Keratinocyte (primary cell): ENCODE results near the gene NRDE2.

ENCODE experiments used
- EZH2 ChIP-seq: IDR thresholded peaks from one replicate; pipeline ENCODE4 v1.6.1; 2012; ENCODE audit warnings: inconsistent platforms, mild to moderate bottlenecking, low read length, moderate library complexity
- TF ChIP-seq, protein P1 (sequence below), 3 experiments: IDR thresholded peaks in 1 of 3; conservative IDR thresholded peaks in 1 of 3; optimal IDR thresholded peaks in 1 of 3; 2 replicates in 2 of 3; 3 replicates in 1 of 3; pipeline versions ENCODE3 to v1.5.1; 2011; ENCODE audit warnings: low read length in 3 of 3, mild to moderate bottlenecking in 3 of 3, moderate library complexity in 2 of 3, control low read depth in 1 of 3, inconsistent platforms in 1 of 3; ENCODE audit not compliant: insufficient read depth in 2 of 3; ENCODE audit errors: extremely low read depth in 1 of 3

DNA sequence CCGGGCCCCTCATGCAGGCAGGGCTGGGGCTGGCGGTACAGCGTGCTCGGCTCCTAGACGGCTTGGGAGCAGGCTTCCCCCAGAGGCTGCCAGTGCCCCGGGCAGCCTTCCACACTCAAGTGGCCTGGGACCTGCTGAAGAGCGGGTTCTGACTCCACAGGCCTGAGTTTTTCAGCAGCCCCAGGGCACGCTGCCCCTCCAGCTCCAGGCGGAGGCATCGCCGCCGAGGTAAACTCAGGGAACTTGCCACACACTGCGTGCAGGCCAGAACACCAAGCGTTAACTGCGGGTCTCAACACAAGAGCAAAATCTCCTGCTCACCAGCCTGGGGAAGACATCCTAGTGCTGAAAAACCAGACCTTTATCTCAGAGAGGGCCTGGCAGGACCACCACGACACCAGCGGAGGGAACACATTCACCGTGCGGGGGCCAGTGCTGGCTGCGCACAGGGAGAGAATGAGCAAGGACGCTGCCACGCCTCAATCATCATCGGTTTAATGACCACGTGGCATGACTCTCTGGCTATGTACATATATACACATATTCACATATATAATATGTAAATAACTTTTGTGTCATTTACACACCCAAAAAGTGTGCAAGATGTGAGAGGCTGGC is 54.1 kb downstream of the NRDE2 start:
- TF ChIP-seq, protein P1, sequence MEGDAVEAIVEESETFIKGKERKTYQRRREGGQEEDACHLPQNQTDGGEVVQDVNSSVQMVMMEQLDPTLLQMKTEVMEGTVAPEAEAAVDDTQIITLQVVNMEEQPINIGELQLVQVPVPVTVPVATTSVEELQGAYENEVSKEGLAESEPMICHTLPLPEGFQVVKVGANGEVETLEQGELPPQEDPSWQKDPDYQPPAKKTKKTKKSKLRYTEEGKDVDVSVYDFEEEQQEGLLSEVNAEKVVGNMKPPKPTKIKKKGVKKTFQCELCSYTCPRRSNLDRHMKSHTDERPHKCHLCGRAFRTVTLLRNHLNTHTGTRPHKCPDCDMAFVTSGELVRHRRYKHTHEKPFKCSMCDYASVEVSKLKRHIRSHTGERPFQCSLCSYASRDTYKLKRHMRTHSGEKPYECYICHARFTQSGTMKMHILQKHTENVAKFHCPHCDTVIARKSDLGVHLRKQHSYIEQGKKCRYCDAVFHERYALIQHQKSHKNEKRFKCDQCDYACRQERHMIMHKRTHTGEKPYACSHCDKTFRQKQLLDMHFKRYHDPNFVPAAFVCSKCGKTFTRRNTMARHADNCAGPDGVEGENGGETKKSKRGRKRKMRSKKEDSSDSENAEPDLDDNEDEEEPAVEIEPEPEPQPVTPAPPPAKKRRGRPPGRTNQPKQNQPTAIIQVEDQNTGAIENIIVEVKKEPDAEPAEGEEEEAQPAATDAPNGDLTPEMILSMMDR (optimal IDR thresholded peaks at IDR 0.05 in 1 of 3, IDR thresholded peaks at IDR 0.05 in 1 of 3, conservative IDR thresholded peaks at IDR 0.05 in 1 of 3; ENCODE audit: extremely low read depth in 1 of 3, insufficient read depth in 2 of 3, low read length in 3 of 3) = no peak
- no peak for TF ChIP-seq EZH2
